ENCODE data around the gene ZBTB20. TPM values are rescaled to one million over a fixed set of nuclear protein-coding genes. Genes with fewer than 3 reads are reported as not detected.

ZBTB20 gene
- total RNA-seq, 1 donor from 2014 or later = 21.4 TPM

DNA sequence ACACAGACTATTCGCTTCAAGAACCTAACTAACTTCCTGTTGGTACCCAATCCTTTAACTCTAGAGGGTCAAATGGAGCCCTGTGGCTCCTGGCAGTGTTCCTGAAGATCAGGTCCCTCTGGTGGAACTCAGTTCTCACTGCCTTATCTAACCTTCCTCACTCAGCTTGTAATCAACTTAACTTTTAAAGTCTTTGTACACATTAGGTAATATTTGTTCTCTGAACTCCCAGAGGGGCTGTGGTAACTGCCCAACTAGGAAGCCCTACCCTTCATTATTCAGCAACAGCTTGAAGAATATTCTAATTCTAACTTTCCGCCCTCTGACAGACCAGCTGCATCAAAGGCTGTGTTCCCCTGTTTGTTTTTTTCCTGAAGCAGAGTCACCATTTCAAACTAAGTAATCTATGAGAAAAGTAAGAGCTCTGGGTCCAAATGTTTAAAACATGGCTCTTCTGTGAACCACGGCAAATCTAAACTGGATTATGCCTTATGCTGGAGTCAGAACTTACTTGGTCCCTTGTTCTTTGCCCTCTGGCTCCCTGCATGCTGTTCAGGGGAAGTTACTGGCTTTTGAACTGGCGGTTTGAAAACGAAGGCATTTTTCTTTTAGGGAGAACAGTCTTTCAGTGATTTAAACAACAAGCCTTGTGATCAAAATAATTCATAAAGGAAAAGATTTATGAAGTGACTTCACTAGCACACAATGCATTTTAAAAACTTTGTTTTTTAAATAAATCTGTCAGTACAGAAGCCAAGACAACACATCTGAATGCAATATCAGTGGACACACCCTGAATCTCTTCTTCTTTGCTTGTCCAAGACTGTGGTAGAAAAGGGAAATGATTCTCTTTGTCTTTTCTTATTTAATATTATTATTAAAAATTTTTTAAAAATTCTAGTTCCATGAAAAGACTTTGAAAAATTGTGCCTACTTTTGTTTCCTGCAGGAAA lies 487.7 kb downstream of the ZBTB20 start:
- Mint-ChIP-seq H3K4me1 (ENCODE audit: low read depth, unreplicated experiment) (peaks cover 3% of the 10 kb centered on the region), H3K27ac (ENCODE audit: unreplicated experiment) (no peak overlapping the region), H3K4me3 (ENCODE audit: unreplicated experiment) (no peak overlapping the region), H3K9me3 (ENCODE audit: unreplicated experiment) (peaks cover 3% of the 10 kb centered on the region), H3K27me3 (ENCODE audit: low read depth, unreplicated experiment) (no peaks in the 10 kb centered on the region), H3K36me3 (ENCODE audit: low read depth, unreplicated experiment) (no peaks in the 10 kb centered on the region)
- Histone ChIP-seq H4K20me1 (ENCODE audit: insufficient read depth, low read length) (no peaks in the 10 kb centered on the region), H2AFZ (ENCODE audit: low read depth, low read length) (peak overlapping the region; percentile 19), H3K4me1 (ENCODE audit: insufficient read depth, low read length) (peaks cover 17% of the 10 kb centered on the region), H3K4me3 (ENCODE audit: insufficient read depth, low read depth, low read length) (no peak overlapping the region), H3K9me3 (ENCODE audit: insufficient read depth, low read depth, low read length) (no peaks in the 10 kb centered on the region), H3K27ac (ENCODE audit: low read depth, low read length) (no peak overlapping the region), H3K9ac (ENCODE audit: low read length) (no peak overlapping the region), H3K79me2 (ENCODE audit: insufficient read depth, low read length) (no peaks in the 10 kb centered on the region), H3K4me2 (ENCODE audit: low read length) (peak overlapping the region; percentile 78), H3K36me3 (ENCODE audit: insufficient read depth, low read length) (no peaks in the 10 kb centered on the region), H3K27me3 (ENCODE audit: insufficient read depth, low read length) (no peaks in the 10 kb centered on the region)
- no peak for DNase-seq (ENCODE audit: low read depth)
- no peak for FAIRE-seq
- TF ChIP-seq EZH2 (IDR thresholded peaks at IDR 0.05; ENCODE audit: insufficient read depth, low read length) = no peak
- TF ChIP-seq, protein P1, sequence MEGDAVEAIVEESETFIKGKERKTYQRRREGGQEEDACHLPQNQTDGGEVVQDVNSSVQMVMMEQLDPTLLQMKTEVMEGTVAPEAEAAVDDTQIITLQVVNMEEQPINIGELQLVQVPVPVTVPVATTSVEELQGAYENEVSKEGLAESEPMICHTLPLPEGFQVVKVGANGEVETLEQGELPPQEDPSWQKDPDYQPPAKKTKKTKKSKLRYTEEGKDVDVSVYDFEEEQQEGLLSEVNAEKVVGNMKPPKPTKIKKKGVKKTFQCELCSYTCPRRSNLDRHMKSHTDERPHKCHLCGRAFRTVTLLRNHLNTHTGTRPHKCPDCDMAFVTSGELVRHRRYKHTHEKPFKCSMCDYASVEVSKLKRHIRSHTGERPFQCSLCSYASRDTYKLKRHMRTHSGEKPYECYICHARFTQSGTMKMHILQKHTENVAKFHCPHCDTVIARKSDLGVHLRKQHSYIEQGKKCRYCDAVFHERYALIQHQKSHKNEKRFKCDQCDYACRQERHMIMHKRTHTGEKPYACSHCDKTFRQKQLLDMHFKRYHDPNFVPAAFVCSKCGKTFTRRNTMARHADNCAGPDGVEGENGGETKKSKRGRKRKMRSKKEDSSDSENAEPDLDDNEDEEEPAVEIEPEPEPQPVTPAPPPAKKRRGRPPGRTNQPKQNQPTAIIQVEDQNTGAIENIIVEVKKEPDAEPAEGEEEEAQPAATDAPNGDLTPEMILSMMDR (IDR thresholded peaks at IDR 0.05; ENCODE audit: insufficient read depth, low read depth, low read length) = no peak

DNA sequence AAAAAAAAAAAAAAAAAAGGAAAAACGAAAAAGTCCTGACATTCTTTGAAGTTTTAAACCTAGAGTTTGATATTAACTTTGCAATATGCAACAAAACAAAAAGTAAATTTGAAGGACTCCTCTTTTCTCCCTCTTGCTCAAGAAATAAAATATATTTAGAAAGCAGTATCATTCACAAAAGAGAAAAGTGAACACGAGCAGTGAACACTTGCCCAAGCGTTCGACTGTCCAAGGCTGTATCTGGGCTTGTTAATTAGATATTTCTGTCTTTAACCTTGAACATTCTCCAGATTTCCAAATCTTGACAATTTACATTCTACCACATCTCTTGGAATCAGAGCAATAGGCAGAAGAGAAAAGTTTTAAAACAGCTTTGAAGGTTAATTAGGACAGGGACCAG lies 495.5 kb downstream of the ZBTB20 start:
- no peaks in the 10 kb centered on the region for H3K36me3 Mint-ChIP-seq (ENCODE audit: low read depth, unreplicated experiment)
- H3K27me3 Mint-ChIP-seq (ENCODE audit: low read depth, unreplicated experiment) = no peaks in the 10 kb centered on the region
- H4K20me1 ChIP-seq (ENCODE audit: insufficient read depth, low read length) = no peaks in the 10 kb centered on the region
- H2AFZ ChIP-seq (ENCODE audit: low read depth, low read length) = no peak overlapping the region
- peaks cover 17% of the 10 kb centered on the region for H3K4me1 ChIP-seq (ENCODE audit: insufficient read depth, low read length)
- no peaks in the 10 kb centered on the region for H3K27me3 ChIP-seq (ENCODE audit: insufficient read depth, low read length)
- H3K9ac ChIP-seq (ENCODE audit: low read length) = no peak overlapping the region
- no peak overlapping the region for H3K4me3 Mint-ChIP-seq (ENCODE audit: unreplicated experiment)
- no peak overlapping the region for H3K4me2 ChIP-seq (ENCODE audit: low read length)
- H3K27ac ChIP-seq (ENCODE audit: low read depth, low read length) = no peak overlapping the region
- FAIRE-seq (no peak), DNase-seq (ENCODE audit: low read depth) (no peak)
- H3K9me3 Mint-ChIP-seq (ENCODE audit: unreplicated experiment) = no peaks in the 10 kb centered on the region
- TF ChIP-seq, protein P1 (IDR thresholded peaks at IDR 0.05; ENCODE audit: insufficient read depth, low read depth, low read length) = no peak
- TF ChIP-seq EZH2 (IDR thresholded peaks at IDR 0.05; ENCODE audit: insufficient read depth, low read length) = no peak
- peaks cover 26% of the 10 kb centered on the region for H3K4me1 Mint-ChIP-seq (ENCODE audit: low read depth, unreplicated experiment)
- H3K27ac Mint-ChIP-seq (ENCODE audit: unreplicated experiment) = no peak overlapping the region
- no peaks in the 10 kb centered on the region for H3K9me3 ChIP-seq (ENCODE audit: insufficient read depth, low read depth, low read length)
- H3K4me3 ChIP-seq (ENCODE audit: insufficient read depth, low read depth, low read length) = no peak overlapping the region
- no peaks in the 10 kb centered on the region for H3K36me3 ChIP-seq (ENCODE audit: insufficient read depth, low read length)
- H3K79me2 ChIP-seq (ENCODE audit: insufficient read depth, low read length) = no peaks in the 10 kb centered on the region

DNA sequence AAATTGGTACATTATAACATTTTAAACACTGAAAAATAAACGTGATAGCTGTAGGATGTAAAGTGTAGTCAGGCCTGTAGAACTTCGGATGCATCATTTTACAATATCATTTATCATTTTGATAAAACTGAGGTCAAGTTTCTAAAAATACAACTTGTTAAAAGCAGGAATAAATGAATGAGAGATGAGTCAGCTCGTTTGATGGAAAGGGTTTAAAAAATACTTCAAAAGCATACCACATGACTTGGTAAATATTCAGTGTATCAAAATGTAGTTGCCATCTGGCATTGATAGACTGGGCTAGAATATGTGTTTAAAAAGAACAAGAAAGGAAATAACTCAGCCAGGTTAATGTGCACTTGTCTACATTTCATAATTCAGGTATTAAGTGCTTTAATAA lies 496.3 kb downstream of the ZBTB20 start:
- H4K20me1 ChIP-seq (ENCODE audit: insufficient read depth, low read length) = no peaks in the 10 kb centered on the region

More for the DNA sequence above, 496.3 kb downstream of the ZBTB20 start:
- Mint-ChIP-seq H3K9me3 (ENCODE audit: unreplicated experiment) (no peaks in the 10 kb centered on the region), H3K27me3 (ENCODE audit: low read depth, unreplicated experiment) (no peaks in the 10 kb centered on the region), H3K4me1 (ENCODE audit: low read depth, unreplicated experiment) (peaks cover 34% of the 10 kb centered on the region), H3K36me3 (ENCODE audit: low read depth, unreplicated experiment) (no peaks in the 10 kb centered on the region), H3K4me3 (ENCODE audit: unreplicated experiment) (no peak overlapping the region), H3K27ac (ENCODE audit: unreplicated experiment) (peak overlapping the region; percentile 87)
- H3K27me3 ChIP-seq (ENCODE audit: insufficient read depth, low read length) = no peaks in the 10 kb centered on the region
- FAIRE-seq (no peak), DNase-seq (ENCODE audit: low read depth) (peak; percentile 87)
- peak overlapping the region; percentile 6 for H3K9ac ChIP-seq (ENCODE audit: low read length)
- no peaks in the 10 kb centered on the region for H3K9me3 ChIP-seq (ENCODE audit: insufficient read depth, low read depth, low read length)
- no peak overlapping the region for H3K4me3 ChIP-seq (ENCODE audit: insufficient read depth, low read depth, low read length)
- no peak overlapping the region for H2AFZ ChIP-seq (ENCODE audit: low read depth, low read length)
- peak overlapping the region; percentile 55 for H3K27ac ChIP-seq (ENCODE audit: low read depth, low read length)
- TF ChIP-seq, protein P1 (IDR thresholded peaks at IDR 0.05; ENCODE audit: insufficient read depth, low read depth, low read length) = no peak
- no peak for TF ChIP-seq EZH2 (IDR thresholded peaks at IDR 0.05; ENCODE audit: insufficient read depth, low read length)
- H3K36me3 ChIP-seq (ENCODE audit: insufficient read depth, low read length) = no peaks in the 10 kb centered on the region
- peaks cover 19% of the 10 kb centered on the region for H3K4me1 ChIP-seq (ENCODE audit: insufficient read depth, low read length)
- H3K4me2 ChIP-seq (ENCODE audit: low read length) = peak overlapping the region; percentile 10
- no peaks in the 10 kb centered on the region for H3K79me2 ChIP-seq (ENCODE audit: insufficient read depth, low read length)
